HG03108 (cell line): ENCODE data around the gene ZNF263.

Experiments
- ATAC-seq: cut with Tn5 transposase; IDR thresholded peaks from one replicate; pipeline ENCODE4 v1.9.1; 2021; ENCODE audit warnings: moderate library complexity; ENCODE audit not compliant: unreplicated experiment

Gene ZNF263

GRCh38 chr16:3317315-3317999 is 34.2 kb downstream of the ZNF263 start:
- ATAC-seq = no peak

DNA sequence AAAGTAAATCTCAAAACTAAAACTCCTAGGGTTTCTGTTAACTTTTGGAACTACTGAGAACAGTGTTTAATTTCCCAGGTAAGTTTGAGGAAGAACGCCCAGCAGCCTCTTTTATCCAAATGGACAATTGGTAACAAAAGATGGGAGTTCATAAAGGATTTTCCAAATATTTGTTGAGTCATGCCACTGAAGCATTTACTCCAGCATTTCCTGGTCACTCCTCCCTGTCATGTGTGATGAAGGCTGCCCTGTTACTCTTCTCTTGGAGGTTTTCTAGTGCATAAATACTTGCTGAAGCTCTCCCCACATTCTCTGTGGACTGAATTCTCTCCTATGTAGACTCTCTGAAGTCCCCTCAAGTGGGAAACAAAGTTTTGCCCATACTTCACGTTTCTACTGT is 38.5 kb downstream of the ZNF263 start:
- no peak for ATAC-seq

- ATAC-seq = no peak
Observed at GRCh38 chr16:3327514-3327913, 44.2 kb downstream of the ZNF263 start.

DNA sequence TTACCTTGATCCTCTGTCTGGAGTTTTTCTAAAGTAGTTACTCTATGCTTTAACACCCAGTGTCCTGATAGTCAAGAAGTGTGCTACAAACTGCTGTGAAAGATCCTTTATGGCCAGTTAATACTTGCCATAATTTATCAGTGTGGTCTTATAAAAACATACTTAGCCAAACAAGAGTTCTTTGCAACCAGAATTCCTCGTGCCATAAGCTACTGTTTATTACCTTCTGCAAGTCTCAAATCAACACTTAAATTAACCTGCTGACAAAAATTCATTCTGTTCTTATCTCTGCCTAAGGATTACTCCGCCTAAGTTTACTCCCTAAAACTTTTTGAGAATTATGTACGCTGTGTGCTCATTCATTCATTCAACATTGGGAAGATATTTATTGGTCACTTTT is 44.8 kb downstream of the ZNF263 start:
- ATAC-seq = no peak

- ATAC-seq = no peak
Observed at GRCh38 chr16:3328643-3329042, 45.4 kb downstream of the ZNF263 start.
